GM12873 (cell line): ENCODE measurements around the gene PCDHGA5.

Experiments
- TF ChIP-seq, protein P1 (sequence below): IDR thresholded peaks from 2 replicates; pipeline ENCODE4 v1.5.1; 2012; ENCODE audit warnings: low read depth, mild to moderate bottlenecking, moderate library complexity, low read length, control low read depth; ENCODE audit not compliant: insufficient read depth; ENCODE audit errors: missing control alignments

Gene PCDHGA5

DNA sequence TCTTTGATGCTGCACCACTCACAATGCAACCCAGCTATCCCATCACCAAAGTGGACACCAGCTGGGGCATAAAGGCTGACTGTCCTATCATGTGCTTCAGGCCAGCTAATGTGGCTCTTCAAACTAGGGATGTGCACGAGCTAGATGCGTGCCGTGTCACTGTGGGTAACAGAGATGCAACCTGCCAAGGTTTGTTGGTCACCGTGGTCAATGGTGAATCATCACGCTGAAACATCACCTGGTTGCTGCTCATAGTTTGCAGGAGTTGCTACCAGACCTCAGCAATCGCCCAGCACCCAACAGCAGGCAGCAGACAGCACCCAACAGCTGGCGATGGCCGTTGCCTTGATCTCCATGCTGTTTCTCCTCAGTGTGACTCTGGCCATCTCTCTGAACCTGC lies 35.7 kb upstream of the PCDHGA5 start:
- TF ChIP-seq, protein P1, sequence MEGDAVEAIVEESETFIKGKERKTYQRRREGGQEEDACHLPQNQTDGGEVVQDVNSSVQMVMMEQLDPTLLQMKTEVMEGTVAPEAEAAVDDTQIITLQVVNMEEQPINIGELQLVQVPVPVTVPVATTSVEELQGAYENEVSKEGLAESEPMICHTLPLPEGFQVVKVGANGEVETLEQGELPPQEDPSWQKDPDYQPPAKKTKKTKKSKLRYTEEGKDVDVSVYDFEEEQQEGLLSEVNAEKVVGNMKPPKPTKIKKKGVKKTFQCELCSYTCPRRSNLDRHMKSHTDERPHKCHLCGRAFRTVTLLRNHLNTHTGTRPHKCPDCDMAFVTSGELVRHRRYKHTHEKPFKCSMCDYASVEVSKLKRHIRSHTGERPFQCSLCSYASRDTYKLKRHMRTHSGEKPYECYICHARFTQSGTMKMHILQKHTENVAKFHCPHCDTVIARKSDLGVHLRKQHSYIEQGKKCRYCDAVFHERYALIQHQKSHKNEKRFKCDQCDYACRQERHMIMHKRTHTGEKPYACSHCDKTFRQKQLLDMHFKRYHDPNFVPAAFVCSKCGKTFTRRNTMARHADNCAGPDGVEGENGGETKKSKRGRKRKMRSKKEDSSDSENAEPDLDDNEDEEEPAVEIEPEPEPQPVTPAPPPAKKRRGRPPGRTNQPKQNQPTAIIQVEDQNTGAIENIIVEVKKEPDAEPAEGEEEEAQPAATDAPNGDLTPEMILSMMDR, result no peak

DNA sequence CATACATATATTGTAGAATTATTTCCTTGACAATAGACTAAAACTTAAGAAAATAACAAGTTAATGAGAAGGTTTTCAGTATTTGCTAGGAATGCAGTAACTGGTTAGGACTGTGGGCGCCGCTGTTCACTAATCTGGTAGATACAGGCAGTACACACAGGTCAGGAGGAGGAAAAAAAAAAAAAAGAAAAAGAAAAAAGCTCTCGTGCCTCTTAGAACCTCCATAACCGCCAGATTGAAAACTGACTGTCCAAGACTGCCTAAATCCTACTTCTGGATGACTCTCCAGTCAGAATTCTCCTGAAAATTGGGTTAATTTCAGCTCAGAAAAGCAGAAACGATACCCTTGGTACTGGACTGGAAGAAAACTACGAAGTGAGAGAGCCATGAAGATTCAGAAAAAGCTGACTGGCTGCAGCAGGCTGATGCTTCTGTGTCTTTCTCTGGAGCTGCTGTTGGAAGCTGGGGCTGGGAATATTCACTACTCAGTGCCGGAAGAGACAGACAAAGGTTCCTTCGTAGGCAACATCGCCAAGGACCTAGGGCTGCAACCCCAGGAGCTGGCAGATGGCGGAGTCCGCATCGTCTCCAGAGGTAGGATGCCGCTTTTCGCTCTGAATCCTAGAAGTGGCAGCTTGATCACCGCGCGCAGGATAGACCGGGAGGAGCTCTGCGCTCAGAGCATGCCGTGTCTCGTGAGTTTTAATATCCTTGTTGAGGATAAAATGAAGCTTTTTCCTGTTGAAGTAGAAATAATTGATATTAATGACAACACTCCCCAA lies 33.5 kb upstream of the PCDHGA5 start, which contains the start of gene PCDHGA1:
TSS of gene PCDHGA1 (plus strand) at position 216 of the 782 bp plus-strand sequence.
- TF ChIP-seq, protein P1, result peak; percentile 42

DNA sequence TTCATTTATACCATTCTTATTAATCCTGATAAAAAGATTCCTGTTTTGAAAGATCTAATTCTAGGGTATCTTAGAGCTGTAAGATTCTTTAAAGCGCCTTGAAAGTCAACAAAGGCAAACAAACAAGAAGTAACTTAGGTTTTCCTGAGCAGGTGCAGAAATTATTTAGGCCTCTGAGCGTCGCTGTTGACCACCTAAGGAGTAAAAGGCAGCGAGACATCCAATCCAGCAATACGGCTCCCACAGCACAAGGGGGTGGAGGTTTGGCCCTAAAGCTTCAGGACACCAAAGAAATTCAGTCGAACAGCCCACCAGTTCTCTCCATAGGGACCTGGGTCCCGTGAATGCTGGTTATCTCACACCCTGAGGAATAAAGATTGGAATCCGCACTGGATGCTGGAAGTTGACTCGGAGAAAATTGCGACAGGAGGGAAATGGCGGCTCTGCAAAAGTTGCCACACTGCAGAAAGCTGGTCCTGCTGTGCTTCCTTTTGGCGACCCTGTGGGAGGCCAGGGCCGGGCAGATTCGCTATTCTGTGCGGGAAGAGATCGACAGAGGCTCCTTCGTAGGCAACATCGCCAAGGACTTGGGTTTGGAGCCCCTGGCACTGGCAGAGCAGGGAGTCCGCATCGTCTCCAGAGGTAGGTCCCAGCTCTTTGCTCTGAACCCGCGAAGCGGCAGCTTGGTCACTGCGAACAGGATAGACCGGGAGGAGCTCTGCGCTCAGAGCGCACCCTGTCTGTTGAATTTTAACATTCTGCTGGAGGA lies 25.2 kb upstream of the PCDHGA5 start, which contains the start of gene PCDHGA2:
TSS of gene PCDHGA2 (plus strand) at position 223 of the 769 bp plus-strand sequence.
- TF ChIP-seq, protein P1, result peak; percentile 50

DNA sequence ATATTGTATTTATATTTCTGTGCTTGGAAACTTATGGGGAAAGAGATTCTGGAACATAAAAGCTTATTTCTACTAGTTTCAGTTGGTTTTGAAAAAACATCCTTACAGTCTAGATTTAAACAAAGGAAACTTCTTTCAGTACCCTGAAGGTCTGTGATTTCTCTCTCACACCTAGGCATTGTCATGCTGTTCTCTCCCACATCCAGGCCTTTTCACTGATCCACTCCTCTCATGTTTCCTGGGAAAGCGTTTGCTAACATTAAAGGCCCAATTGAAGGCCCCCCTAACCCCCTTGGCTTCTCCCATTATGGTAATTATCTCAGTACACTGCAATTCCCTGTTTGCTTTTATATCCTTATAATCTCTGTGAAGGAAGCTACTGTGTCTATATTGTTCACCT lies 21.2 kb upstream of the PCDHGA5 start:
- TF ChIP-seq, protein P1, result no peak

DNA sequence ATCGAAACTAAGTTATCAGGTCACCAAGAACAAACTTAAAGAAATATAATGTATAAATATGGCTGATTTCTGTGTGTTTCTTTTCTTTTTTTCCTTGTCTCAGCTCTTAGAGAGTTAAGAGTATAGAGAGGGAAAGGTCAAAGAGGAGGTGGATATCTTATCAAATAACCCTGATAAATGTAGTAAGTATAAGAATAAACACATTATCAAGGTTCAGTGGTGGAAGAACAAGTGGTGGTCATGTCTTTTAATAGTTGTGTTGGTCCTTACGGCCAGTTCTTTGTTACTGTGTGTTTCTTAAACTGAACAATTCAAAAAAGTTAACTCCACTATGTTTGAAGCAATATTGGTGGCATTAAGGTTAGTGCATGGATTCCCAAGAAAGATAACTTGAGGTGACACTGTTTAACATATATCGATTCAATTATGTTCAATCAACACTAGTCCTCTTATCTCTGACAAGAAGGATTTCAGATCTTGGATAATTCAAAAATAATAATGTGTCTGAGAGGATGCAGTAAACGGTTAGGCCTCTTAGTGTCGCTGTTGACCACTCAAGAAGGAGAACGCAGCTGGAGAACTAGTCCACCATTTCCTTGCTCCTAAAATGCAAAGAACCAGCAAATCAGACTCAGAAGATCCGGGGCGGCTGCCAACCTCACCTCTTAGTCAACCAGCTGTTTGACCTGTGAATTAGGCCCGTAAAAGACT lies 20.6 kb upstream of the PCDHGA5 start, which contains the start of gene PCDHGA3:
TSS of gene PCDHGA3 (plus strand) at position 588 of the 711 bp plus-strand sequence. CDS start 205 bp downstream, outside the sequence.
- TF ChIP-seq, protein P1, result peak; percentile 57

DNA sequence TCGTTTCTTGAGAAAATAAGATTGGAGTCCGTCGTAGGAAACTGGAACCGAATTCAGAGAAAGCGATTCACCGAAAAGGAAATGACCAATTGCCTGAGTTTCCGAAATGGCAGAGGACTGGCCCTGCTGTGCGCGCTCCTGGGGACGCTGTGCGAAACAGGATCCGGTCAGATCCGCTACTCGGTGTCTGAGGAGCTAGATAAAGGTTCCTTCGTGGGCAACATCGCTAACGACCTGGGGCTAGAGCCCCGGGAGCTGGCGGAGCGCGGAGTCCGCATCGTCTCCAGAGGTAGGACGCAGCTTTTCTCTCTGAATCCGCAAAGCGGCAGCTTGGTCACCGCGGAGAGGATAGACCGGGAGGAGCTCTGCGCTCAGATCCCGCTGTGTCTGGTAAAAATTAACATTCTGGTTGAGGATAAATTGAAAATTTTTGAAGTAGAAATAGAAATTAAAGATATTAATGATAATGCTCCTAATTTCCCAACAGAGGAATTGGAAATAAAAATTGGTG lies 20.0 kb upstream of the PCDHGA5 start:
- TF ChIP-seq, protein P1, result no peak
